Hepatocyte (in vitro differentiated cells): Measurements from ENCODE around the gene CAB39L. TPM values are rescaled to one million over a fixed set of nuclear protein-coding genes. Genes with fewer than 3 reads are reported as not detected.

ENCODE experiments used
- DNase-seq: peaks from one replicate; pipeline ENCODE4 v3.0.0-alpha.2; 2016; ENCODE audit warnings: low spot score
- H2AFZ ChIP-seq: fragments of 200-600 bp; sonication (generic); 2 replicates; pipeline ENCODE4 v1.6.0; 2016; ENCODE audit warnings: antibody characterized with exemption, mild to moderate bottlenecking
- H3K27ac ChIP-seq: fragments of 200-600 bp; sonication (generic); 2 replicates; pipeline ENCODE4 v1.5.1; 2016; ENCODE audit warnings: mild to moderate bottlenecking
- H3K27me3 ChIP-seq: fragments of 200-600 bp; sonication (generic); 2 replicates; pipeline ENCODE4 v1.6.1; 2016
- H3K36me3 ChIP-seq: fragments of 200-600 bp; sonication (generic); replicated peaks from 2 replicates; pipeline ENCODE4 v1.5.1; 2016; ENCODE audit warnings: low read depth; ENCODE audit not compliant: insufficient read depth
- H3K4me1 ChIP-seq: fragments of 200-600 bp; sonication (generic); 2 replicates; pipeline ENCODE4 v1.5.1; 2016; ENCODE audit warnings: mild to moderate bottlenecking, moderate library complexity; ENCODE audit not compliant: insufficient read depth
- H3K4me2 ChIP-seq: fragments of 200-600 bp; sonication (generic); 2 replicates; pipeline ENCODE4 v1.6.0; 2016
- H3K4me3 ChIP-seq: fragments of 200-600 bp; sonication (generic); 2 replicates; pipeline ENCODE4 v1.5.1; 2016; ENCODE audit warnings: mild to moderate bottlenecking
- H3K79me2 ChIP-seq: fragments of 200-600 bp; sonication (generic); 2 replicates; pipeline ENCODE4 v1.6.0; 2017; ENCODE audit warnings: mild to moderate bottlenecking
- H3K9me2 ChIP-seq: fragments of 200-600 bp; sonication (generic); replicated peaks from 2 replicates; pipeline ENCODE4 v1.6.0; 2017; ENCODE audit warnings: mild to moderate bottlenecking; ENCODE audit not compliant: insufficient read depth
- H3K9me3 ChIP-seq: fragments of 200-600 bp; sonication (generic); 2 replicates; pipeline ENCODE4 v1.5.1; 2016; ENCODE audit warnings: low read depth, mild to moderate bottlenecking
- H4K20me1 ChIP-seq: fragments of 200-600 bp; sonication (generic); 2 replicates; pipeline ENCODE4 v1.6.0; 2016; ENCODE audit warnings: mild to moderate bottlenecking; ENCODE audit not compliant: insufficient read depth, poor library complexity, severe bottlenecking
- CTCF ChIP-seq: fragments of 200-600 bp; sonication (generic); IDR thresholded peaks from 2 replicates; pipeline ENCODE4 v1.5.1; 2016; ENCODE audit warnings: antibody characterized with exemption, mild to moderate bottlenecking; ENCODE audit not compliant: poor library complexity
- EZH2 ChIP-seq: fragments of 200-600 bp; sonication (generic); IDR thresholded peaks from 2 replicates; pipeline ENCODE4 v1.6.1; 2016; ENCODE audit warnings: antibody characterized with exemption, mild to moderate bottlenecking, borderline replicate concordance
- EZH2phosphoT487 ChIP-seq: fragments of 200-600 bp; sonication (generic); IDR thresholded peaks from one replicate; pipeline ENCODE4 v1.6.1; 2018; ENCODE audit warnings: antibody characterized with exemption, mild to moderate bottlenecking, low read depth, moderate library complexity; ENCODE audit not compliant: unreplicated experiment, severe bottlenecking
- WGBS: methylation state at CpG from one replicate; pipeline ENCODE4 v1.1.6; 2016; ENCODE audit warnings: low lambda C conversion rate; ENCODE audit errors: missing lambda C conversion rate; 5-methylcytosine and 5-hydroxymethylcytosine counted together
- polyA plus RNA-seq: library from polyadenylated mRNA; unstranded; fragments of >200 nt; fragmentation: Nextera tagmentation; extraction: Ambion mirVana; gene quantifications from 2 replicates; pipeline ENCODE4 v1.2.1, GENCODE V29; 2016
- total RNA-seq: library from RNA; depleted of rRNA; stranded (reverse); fragments of >200 nt; gene quantifications from 2 replicates; pipeline ENCODE4 v1.2.3, GENCODE V29; 2014

CAB39L gene
- total and polyA plus RNA-seq, 2 experiments from 2014 or later = 13.7 to 20.4 TPM

DNA sequence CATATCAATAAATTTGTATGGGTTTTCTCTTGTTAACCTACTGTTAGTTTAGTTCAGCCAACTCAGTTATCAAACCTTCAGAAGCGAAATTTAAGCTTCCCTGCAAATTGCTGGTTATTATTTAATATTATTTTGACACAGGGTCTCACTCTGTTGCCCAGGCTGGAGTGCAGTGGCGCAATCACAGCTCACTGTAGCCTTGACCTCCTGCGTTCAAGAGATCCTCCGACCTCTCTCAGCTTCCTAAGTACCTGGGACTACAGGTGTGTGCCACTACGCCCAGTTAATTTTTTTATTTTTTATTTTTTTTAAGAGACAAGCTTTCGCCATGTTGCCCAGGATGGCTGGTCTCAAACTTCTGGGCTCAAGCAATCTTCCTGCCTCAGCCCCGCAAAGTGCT is 6.2 kb downstream of the CAB39L start:
- 90% methylated on average over 7 of the region's 7 CpGs for WGBS
- Histone ChIP-seq H4K20me1 (no peaks in the 10 kb centered on the region), H3K79me2 (peaks cover 11% of the 10 kb centered on the region), H3K4me3 (no peak overlapping the region), H3K9me2 (no peaks in the 10 kb centered on the region), H3K27ac (no peak overlapping the region), H3K9me3 (no peaks in the 10 kb centered on the region), H3K27me3 (no peaks in the 10 kb centered on the region), H3K4me2 (no peak overlapping the region), H3K36me3 (no peaks in the 10 kb centered on the region), H2AFZ (no peak overlapping the region), H3K4me1 (no peaks in the 10 kb centered on the region)
- no peak for TF ChIP-seq EZH2
- TF ChIP-seq CTCF = no peak
- TF ChIP-seq EZH2phosphoT487 = no peak
- no peak for DNase-seq

- WGBS = 83% methylated on average over 3 of the region's 3 CpGs
- Histone ChIP-seq H3K36me3 (no peaks in the 10 kb centered on the region), H4K20me1 (no peaks in the 10 kb centered on the region), H3K4me1 (no peaks in the 10 kb centered on the region), H3K9me2 (no peaks in the 10 kb centered on the region), H2AFZ (no peak overlapping the region), H3K4me2 (no peak overlapping the region), H3K27me3 (no peaks in the 10 kb centered on the region), H3K9me3 (no peaks in the 10 kb centered on the region), H3K4me3 (no peak overlapping the region), H3K79me2 (peaks cover 5% of the 10 kb centered on the region), H3K27ac (no peak overlapping the region)
- TF ChIP-seq CTCF (peak; percentile 34), EZH2phosphoT487 (no peak), EZH2 (no peak)
- peak; percentile 20 for DNase-seq
These were observed 7.0 kb downstream of the CAB39L start for GRCh38 chr13:49436890-49437289.

GRCh38 chr13:49435992-49436391 is 7.9 kb downstream of the CAB39L start:
- no peak overlapping the region for H3K4me2 ChIP-seq
- no peak overlapping the region for H3K27ac ChIP-seq
- TF ChIP-seq EZH2phosphoT487 (no peak), CTCF (no peak), EZH2 (no peak)
- H4K20me1 ChIP-seq = no peaks in the 10 kb centered on the region
- H3K9me2 ChIP-seq = no peaks in the 10 kb centered on the region
- DNase-seq = no peak
- H3K79me2 ChIP-seq = no peaks in the 10 kb centered on the region
- no peaks in the 10 kb centered on the region for H3K9me3 ChIP-seq
- no peak overlapping the region for H3K4me3 ChIP-seq
- no peaks in the 10 kb centered on the region for H3K36me3 ChIP-seq
- 90% methylated on average over 1 of the region's 1 CpG for WGBS
- no peaks in the 10 kb centered on the region for H3K4me1 ChIP-seq
- H3K27me3 ChIP-seq = no peaks in the 10 kb centered on the region
- no peak overlapping the region for H2AFZ ChIP-seq

- Histone ChIP-seq H3K9me2 (no peaks in the 10 kb centered on the region), H3K4me1 (no peaks in the 10 kb centered on the region), H3K9me3 (no peaks in the 10 kb centered on the region), H3K36me3 (no peaks in the 10 kb centered on the region), H3K27me3 (no peaks in the 10 kb centered on the region), H2AFZ (no peak overlapping the region), H3K27ac (no peak overlapping the region), H3K4me2 (no peak overlapping the region), H3K79me2 (no peaks in the 10 kb centered on the region), H4K20me1 (no peaks in the 10 kb centered on the region), H3K4me3 (no peak overlapping the region)
- WGBS = 100% methylated on average over 1 of the region's 1 CpG
- TF ChIP-seq EZH2phosphoT487 = no peak
- no peak for TF ChIP-seq CTCF
- TF ChIP-seq EZH2 = no peak
- no peak for DNase-seq
These were observed 14.7 kb downstream of the CAB39L start for GRCh38 chr13:49429121-49429520.
